Caki2 (cell line): ENCODE results near the gene TMEM53. TPM values are rescaled to one million over a fixed set of nuclear protein-coding genes. Genes with fewer than 3 reads are reported as not detected.

Experiments
- DNase-seq: peaks from one replicate; pipeline ENCODE4 v3.0.0-alpha.2; 2015; ENCODE audit warnings: low read depth
- in situ Hi-C: cut with HindIII; loops from 2 replicates; pipeline ENCODE4 v1.10.0; 2016; ENCODE audit warnings: low sequenced_read_pairs, low pct_unique_long_range_greater_than_20kb, mixed read lengths
- total RNA-seq: library from RNA; depleted of rRNA; stranded (reverse); fragments of >200 nt; shearing (Covaris generic); gene quantifications from 2 replicates; pipeline ENCODE4 v1.2.3, GENCODE V29; 2014; ENCODE audit warnings: low replicate concordance

Gene TMEM53
- total RNA-seq, 1 experiment from 2014 or later, result 7.6 TPM

DNA sequence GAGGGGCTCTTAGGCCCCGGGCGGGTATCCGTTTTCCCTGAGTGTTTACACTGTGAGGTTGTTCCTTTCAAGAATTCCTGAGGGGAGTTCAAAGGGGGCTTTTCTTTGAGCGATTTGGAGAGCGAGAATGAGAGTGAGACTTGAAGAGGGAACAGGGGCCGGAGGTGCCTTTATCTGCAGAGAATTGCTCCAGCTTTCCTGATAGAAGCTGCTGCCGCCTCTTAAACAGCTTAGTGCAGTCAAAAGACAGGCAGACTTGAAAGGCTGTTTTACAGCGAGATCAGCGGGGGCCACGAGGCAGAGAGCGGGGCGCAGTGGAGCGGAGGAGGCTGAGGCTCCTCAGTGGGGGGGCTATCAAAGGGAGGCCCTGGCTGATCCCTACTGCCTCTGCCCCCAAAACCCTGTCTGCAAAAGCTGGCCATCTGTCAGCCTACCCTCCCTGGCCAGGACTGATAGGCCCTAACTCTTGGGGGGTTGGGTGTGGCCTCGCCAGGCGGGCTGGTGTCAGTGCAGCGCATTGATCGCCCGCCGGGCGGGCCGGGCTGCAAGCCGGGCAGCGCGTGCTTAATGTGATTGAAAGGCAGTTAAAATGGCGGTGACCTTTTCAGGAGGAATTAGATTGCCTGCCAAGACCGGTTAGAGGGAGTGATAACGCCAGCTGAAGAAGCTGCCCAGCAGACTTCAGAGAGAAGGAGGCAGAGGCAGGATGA is 36.4 kb downstream of the TMEM53 start:
- in situ Hi-C loops, result no loop called here

DNA sequence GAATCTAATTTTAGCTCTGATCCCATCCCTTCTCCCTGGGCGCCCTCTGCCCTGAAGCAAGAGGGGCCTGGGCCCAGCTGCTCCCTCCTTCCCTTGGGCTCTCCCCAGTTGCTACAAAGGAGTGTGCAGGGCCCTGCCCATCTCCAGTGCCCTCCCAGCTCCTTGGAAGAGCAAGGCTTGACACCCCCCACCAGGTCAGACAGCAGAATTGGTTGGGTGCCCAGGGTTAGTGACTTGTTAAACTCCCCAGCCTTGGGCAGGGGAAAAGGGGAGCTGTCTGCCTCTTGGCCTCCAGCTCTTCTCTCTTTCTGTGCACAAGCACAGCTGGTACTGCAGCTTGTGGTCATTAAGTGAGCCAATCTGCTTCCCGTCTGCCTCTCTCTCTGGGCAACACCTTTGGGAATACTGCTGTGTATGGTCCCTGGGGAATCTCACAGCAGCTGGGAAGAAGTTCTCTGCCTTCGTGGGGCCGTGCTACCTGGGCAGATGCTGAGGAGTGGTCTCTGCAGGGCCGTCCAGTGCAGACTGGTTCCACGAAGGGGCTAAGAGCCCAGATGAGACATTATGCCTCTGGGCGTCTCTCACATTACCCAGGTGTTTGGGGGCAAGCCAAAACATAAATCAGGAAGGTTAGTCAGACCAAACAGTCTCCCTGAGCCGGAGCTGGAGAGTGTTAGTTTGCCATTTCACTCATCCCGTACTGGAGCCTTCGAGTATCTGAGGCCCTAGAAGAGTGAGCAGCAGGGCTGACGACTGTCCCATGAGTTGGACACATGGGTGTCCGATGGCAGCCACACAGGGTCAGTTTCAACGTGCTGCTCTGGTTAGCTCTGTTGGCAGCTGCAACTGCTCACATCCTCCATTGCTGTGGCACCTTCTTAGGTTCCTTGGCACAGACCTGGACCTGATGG is 37.3 kb downstream of the TMEM53 start:
- no peak for DNase-seq
- in situ Hi-C loops, result no loop called here

More for the DNA sequence above, 36.4 kb downstream of the TMEM53 start:
- DNase-seq, result no peak

DNA sequence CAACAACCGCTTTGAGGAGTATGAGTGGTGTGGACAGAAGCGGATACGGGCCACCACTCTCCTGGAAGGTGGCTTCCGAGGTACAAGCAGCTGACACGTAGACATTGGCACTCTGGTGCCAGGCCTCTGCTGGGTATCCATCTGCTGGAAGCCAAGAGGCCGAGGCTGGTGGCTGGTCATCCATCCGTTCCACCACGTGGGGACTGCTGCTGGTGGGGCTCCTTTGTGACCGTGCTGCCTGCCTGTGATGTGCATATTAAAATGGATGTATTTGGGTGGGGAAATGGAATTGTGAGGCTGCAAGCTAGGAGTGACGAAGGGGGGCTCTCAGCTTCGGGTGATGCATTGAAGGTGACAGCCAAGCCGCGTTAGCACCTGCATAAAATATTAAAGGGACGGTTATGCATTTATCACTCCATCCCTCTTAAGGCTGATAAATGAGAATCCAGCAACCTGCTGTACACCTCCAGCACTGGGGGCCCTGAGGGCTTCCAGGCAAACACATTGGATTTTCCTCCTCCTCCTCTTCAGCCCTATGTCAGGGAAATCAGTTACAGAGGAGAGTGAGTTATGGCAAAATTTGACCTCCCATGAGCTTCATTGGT is 38.1 kb downstream of the TMEM53 start:
- in situ Hi-C loops, result no loop called here
- DNase-seq, result no peak

DNA sequence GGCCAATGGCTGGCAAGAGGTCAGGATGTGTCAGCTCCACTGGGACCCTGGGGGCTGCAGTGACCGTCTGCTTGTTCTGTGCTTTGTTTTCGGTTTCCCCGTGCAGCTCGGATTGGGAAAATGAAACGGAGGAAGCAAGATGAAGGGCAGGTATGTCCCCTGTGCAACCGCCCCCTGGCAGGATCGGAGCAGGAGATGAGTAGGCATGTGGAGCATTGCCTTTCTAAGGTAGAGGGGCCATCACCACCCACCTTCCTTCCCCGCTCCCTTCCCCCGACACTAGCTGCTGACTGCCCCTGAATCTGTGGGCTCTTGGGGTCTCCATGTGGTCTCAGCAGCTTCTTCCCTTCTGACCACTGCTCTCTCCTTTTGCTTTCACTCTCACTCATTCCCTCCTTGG is 38.8 kb downstream of the TMEM53 start:
- DNase-seq, result no peak
- in situ Hi-C loops, result no loop called here

DNA sequence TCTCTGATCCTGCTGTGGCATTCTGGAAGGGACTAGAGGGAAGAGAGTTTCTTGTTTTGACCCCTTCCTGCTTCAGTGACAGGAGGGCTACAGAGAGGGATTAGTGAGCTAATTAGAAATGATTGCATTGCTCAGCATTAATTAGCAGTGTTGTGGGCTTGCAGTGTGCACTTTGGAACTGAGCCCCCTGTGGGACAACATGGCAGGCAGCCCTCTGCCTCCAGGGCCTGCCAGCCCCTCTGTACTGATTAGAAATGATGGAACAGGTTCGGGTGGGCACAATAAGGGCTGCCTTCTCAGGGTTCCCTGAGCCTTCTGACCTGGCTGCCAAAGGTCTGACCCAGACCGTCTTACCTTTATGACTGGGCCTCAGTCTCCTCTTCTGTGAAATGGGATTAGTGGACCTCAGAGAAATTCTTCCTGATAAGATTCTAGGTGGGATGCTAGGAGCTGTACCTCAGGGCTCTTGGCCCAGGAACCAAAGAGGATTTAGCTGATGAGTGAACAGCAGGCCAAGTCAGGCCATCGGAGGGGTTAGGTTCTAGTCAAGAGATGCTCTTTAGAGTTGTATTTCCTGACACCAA is 39.6 kb downstream of the TMEM53 start:
- no peak for DNase-seq
- in situ Hi-C loops, result no loop called here

DNA sequence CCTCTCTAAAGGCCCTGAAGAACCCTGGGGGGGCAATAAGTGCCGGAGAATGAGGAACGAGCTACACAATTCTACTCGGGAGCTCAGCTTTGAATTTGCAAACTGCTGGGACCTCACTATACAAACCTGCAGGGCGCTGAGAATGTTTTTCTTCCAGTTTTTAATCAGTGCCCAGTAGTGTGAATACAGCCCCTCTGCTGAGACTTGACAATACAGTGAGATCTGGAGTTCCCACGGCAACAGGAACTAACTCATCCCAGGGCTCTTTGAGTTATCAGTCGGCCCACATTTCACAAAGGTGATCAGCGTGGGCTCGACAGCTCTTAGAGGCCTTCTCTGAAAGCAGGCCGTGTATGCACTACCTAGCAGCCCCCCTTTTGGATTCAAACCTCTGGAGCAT is 41.7 kb downstream of the TMEM53 start:
- in situ Hi-C loops, result no loop called here
- peak; percentile 27 for DNase-seq

DNA sequence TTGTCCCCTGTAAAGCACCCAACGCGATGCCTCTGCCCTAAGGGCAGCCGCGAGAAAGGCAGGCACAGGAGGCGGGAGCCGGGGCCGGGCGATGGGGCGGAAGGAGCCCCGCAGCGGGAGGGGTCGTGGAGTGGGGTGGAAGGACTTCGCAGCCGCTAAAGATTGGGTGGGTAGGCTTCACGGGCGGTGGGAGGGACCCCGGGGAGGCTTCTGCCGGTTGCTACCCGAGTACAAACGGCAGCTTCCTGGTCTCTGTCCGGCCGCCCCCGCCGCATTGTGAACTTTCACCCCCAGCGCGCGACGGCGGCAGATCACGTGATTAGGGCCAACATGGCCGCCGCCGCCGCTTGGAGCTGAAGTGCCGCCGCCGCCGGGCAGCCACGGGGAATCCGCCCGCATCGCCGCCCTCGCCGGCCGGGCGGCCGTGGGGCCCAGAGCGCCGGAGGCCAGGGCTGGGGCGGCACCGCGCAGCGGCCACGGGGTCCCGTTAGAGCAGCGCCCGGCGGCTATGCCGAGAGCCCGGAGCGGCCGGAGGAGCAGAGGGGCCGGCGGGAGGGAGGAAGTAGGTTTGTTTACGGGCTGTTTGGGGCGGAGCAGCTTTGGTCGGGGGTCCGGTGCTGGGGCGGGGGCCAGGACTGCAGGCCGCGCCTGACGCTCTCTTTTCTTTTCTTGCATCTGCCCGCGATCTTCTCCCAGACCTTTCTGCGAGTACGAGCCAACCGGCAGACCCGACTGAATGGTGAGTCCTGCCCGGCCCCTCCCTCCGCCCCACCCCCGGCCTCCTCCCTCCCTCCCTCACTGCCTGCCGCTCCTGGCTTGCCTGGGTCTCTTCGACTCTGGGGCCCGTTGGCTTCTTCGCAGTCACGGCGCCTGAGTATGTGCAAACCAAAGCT is 42.4 kb downstream of the TMEM53 start:
- in situ Hi-C loops, result no loop called here
- peak; percentile 72 for DNase-seq

DNA sequence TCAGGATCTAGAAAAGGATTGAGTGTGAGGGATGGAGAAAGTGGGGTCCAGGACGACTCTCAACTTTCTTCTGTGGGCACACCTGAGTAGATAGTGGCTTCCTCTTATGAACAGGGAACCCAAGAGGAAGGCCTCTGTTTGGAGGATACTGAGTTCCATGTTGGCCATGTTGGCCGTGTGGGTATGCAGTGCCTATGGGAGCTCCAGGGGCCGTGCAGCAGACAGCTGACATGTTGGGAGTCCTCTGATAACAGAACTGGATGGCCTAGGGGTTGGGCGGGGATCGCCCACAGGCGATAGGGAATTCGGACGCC is 43.0 kb downstream of the TMEM53 start:
- in situ Hi-C loops, result no loop called here
- DNase-seq, result no peak

DNA sequence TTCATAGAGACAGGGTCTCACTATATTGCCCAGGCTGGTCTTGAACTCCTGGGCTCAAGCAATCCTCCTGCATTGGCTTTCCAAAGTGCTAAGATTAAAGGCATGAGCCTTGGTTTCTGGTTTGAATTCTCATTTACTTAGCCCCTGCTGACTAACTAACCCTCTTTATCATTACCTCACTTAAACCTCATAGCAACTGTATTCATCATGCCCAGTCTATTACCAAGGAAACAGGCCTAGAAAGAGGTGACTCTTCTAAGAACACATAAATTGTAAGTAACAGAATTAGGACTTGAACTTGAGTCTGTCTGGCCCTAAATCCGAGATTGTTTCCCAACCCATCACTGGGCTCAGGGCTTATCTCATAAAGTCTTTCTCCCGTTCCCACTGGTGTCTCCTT is 44.2 kb downstream of the TMEM53 start:
- in situ Hi-C loops, result no loop called here
- DNase-seq, result no peak

DNA sequence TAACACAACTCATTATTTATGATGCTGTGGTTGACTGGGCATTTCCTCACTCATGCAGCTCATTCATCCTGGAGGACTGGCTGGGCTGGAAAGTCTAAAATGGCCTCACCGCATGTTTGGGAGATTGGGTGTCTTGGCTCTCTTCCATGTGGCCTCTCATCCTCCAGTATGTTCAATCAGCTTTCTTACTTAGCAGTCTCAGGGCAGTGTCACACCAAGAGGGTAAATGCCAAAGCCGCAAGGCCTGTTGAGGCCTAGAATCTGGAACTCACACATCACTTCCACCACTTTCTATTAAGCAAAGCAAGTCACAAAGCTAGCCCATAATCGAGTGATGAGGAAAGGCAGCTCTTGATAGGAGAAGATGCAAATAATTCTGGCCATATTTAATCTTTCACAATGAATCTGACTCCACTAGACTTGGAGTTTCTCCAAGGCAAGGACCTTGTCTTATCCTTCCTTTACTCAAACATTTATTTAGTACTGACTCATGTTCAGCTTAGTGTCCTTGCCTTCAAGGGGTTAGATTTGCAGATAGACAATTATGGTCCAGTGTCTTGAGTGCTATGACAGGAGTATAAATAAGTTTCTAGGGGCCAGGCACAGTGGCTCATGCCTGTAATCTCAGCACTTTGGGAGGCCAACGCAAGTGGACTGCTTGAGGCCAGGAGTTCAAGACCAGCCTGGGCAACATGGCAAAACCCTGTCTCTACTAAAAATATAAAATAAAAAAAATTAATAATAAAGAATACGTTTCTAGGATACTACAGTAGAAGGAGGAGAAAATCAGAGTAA is 45.1 kb downstream of the TMEM53 start:
- in situ Hi-C loops, result no loop called here
- peak; percentile 78 for DNase-seq

DNA sequence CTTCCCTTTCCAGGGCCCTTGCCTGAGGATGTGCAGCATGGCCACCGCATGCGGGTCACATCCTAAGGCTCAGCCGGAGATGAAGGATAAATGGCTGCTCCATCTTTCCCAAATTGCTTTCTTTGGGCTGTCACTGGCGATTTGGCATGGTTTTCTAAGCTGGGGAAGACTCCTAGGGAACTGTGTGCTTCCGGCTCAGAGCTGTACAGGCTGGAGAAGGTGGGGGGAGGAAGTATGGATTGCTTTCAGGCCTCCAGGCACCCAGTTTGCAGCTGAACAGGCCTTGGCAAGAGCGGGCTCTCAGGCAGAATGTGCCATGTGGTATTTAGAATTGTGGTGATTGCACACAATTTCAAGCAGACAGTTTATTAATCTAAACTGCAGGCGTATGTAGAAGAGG is 48.9 kb downstream of the TMEM53 start:
- DNase-seq, result no peak
- in situ Hi-C loops, result no loop called here

DNA sequence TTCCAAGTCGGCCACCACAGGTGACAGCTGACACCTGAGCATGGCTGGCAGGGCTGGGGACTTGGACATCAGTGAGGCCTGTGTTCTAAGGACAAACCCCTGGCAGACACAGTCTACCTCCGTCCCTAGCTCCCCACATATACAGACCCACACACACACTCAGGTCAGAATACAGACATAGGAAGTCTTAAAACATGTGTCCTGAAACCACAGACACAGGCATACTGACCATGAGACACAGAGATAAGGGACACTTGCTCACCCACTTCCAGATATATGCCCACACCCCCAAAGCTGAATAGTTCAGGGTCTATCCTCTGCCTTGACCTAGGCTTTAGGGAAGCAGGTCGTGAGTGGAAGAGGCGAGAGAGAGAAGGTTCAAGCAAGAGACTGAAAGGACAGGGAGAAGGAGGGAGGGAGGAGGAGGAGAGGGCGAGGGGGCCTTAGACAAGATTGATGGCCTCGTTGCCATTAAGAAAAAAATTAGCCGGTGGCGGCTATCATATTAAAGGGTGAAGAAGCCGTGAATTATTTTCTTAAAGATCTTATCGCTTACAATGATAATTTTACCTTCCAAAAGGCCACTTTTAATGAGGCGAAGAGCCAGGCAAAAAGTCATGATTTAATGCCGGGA is 49.9 kb downstream of the TMEM53 start:
- in situ Hi-C loops, result no loop called here
- no peak for DNase-seq

DNA sequence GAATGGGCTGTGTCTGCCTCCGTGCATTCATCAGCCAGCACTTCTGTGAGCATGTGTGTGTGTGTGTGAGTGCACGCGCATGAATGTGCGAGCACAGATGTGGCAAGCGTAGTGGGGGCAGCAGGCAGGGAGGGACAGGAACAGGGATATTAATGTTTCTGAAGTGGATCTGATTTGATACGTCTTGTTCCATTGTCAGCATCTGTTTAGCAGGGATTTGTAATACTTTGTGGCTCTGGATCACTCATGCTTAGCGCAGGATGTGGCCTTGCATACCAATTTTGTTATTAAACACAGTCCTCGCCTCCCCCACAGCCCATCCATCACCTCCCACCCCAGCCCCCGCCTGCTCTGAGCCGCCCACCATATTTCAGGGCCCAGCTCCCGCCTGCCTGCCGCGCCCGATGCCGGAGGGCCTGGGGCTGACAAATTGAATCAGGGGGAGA is 52.4 kb downstream of the TMEM53 start:
- in situ Hi-C loops, result no loop called here
- no peak for DNase-seq

DNA sequence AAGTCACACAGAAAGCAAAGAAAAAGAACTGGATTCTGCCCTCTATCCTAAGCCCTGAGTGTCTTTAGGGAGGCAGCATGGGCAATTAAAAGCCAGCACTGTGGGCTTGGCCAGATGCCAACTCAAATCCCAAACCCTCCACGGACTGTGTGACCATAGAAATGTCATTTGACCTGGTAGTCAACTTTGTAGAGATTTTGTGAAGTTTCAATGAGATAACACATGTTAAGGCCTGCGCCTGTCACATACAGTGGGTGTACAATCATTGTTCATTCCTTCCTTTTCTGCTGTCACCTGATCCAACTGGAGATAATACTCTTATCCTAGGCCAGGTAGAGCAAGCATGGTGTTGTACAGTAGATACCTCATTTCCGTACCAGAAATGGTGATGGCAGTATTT is 54.2 kb downstream of the TMEM53 start:
- in situ Hi-C loops, result no loop called here
- no peak for DNase-seq

DNA sequence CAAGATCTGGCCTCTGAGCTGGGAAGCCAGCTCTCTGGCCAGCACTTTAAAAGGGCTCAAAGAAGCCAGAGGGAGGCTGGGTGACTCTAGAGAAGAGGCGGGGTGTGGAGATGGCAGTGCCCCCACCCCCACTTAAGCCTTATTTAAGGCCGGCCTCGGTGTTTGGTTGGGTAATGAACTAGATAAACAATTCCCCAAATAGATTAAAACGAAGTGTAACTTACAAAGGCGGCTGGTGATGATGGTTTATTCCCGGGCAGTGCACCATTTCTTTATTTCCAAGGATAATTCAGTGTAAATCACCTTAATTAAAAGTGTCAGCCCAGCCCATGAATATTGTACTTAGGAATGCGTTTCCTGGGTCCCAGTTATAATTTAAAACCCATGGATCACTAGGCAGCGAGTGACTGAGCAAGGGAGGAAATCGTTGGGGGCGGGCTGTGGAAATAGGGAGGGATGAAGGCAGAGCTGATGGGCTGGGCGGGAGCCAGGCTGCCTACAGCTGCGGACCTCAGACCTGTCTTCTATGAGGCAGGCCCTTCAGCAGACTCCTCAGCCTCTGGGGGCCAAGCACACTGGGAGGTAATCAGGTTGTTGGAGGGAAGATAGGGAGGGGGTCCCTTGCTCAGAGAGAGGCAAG is 54.9 kb downstream of the TMEM53 start:
- DNase-seq, result peak; percentile 82

DNA sequence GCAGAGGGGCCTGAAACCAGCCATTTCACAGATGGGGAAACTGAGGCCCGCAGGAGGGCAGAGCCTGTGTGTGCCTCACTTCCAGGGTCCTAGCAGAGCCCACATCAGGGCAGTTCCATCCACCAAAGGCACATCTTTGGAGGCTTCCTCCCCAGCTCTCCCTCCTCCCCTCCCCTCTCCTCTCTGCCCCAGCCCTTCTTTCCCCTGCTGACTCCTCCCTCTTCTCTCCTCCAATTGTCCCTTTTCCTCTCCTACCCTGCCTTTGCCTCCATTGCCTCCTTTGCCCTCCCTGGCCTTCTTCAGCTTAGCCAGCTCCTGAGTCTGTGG is 56.6 kb downstream of the TMEM53 start:
- no peak for DNase-seq

More for the DNA sequence above, 54.9 kb downstream of the TMEM53 start:
- in situ Hi-C loops, result no loop called here

More for the DNA sequence above, 56.6 kb downstream of the TMEM53 start:
- in situ Hi-C loops, result no loop called here
